Measurements from ENCODE around the gene MYBPC1.

The MYBPC1 gene

DNA sequence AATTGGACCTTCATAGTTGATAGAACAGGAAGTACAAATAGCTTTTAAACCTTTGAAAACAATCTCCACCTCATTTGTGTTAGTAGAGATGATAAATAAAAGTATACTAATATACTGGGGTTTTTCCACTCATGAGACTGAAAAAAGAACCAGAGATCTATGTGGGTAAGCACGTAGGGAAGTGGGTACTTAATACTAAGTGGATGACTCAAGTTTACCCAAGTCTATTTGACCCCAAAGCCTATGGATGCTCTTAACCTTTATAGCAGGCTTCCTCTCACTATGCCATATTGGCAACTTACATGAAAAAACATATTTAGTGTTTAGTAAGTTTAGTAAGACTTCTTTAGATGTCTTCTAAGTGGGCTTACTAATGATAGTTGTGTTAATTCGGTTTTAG, 53.4 kb downstream of the MYBPC1 start:
- H3K9me3 ChIP-seq (ENCODE audit: severe bottlenecking), result no peaks in the 10 kb centered on the region
- ATAC-seq (ENCODE audit: low read depth) (no peak), DNase-seq (ENCODE audit: low spot score) (no peak)
- H3K36me3 ChIP-seq (ENCODE audit: low read depth), result no peaks in the 10 kb centered on the region
- TF ChIP-seq, protein P1, sequence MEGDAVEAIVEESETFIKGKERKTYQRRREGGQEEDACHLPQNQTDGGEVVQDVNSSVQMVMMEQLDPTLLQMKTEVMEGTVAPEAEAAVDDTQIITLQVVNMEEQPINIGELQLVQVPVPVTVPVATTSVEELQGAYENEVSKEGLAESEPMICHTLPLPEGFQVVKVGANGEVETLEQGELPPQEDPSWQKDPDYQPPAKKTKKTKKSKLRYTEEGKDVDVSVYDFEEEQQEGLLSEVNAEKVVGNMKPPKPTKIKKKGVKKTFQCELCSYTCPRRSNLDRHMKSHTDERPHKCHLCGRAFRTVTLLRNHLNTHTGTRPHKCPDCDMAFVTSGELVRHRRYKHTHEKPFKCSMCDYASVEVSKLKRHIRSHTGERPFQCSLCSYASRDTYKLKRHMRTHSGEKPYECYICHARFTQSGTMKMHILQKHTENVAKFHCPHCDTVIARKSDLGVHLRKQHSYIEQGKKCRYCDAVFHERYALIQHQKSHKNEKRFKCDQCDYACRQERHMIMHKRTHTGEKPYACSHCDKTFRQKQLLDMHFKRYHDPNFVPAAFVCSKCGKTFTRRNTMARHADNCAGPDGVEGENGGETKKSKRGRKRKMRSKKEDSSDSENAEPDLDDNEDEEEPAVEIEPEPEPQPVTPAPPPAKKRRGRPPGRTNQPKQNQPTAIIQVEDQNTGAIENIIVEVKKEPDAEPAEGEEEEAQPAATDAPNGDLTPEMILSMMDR (IDR thresholded peaks at IDR 0.05; ENCODE audit: poor library complexity, severe bottlenecking), result no peak
- no peak overlapping the region for H3K27ac ChIP-seq (ENCODE audit: poor library complexity, severe bottlenecking)
- no peak overlapping the region for H3K4me3 ChIP-seq (ENCODE audit: severe bottlenecking)
- H3K27me3 ChIP-seq (ENCODE audit: insufficient read depth, poor library complexity, severe bottlenecking), result no peaks in the 10 kb centered on the region
- H3K4me1 ChIP-seq (ENCODE audit: insufficient read depth, poor library complexity, severe bottlenecking), result no peaks in the 10 kb centered on the region

DNA sequence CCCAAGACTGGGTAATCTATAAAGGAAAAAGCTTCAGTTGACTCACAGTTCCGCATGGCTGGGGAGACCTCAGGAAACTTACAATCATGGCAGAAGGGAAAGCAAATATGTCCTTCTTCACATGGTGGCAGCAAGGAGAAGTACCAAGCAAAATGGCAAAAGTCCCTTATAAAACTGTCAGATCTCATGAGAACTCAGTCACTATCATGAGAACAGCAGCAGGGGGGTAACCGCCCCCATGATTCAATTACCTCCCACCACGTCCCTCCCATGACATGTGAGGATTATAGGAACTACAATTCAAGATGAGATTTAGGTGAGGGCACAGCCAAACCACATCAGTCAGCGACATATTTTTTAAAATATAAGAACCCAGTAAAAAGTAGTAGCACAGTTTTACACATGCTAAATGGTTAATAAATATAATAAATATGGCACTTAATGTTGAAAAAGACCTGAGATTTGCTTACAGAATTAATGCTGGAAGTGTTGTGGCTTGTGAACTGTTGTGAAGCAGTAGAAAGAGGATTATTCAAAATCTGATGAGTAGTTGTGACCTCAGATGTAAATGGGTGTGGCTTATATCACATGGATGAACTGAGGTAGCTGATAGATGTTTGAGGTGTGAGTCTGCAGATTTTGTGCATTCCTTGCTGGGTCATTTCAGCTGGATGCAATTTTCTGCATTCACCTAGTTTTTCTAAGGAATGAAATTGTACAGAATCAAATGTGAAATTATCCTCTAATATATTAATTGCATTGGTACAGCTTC, 55.8 kb downstream of the MYBPC1 start:
- no peaks in the 10 kb centered on the region for H3K27me3 ChIP-seq (ENCODE audit: insufficient read depth, poor library complexity, severe bottlenecking)
- no peaks in the 10 kb centered on the region for H3K9me3 ChIP-seq (ENCODE audit: severe bottlenecking)
- H3K27ac ChIP-seq (ENCODE audit: poor library complexity, severe bottlenecking), result no peak overlapping the region
- ATAC-seq (ENCODE audit: low read depth) (no peak), DNase-seq (ENCODE audit: low spot score) (no peak)
- no peaks in the 10 kb centered on the region for H3K36me3 ChIP-seq (ENCODE audit: low read depth)
- no peaks in the 10 kb centered on the region for H3K4me1 ChIP-seq (ENCODE audit: insufficient read depth, poor library complexity, severe bottlenecking)
- TF ChIP-seq, protein P1 (IDR thresholded peaks at IDR 0.05; ENCODE audit: poor library complexity, severe bottlenecking), result no peak
- H3K4me3 ChIP-seq (ENCODE audit: severe bottlenecking), result no peak overlapping the region

DNA sequence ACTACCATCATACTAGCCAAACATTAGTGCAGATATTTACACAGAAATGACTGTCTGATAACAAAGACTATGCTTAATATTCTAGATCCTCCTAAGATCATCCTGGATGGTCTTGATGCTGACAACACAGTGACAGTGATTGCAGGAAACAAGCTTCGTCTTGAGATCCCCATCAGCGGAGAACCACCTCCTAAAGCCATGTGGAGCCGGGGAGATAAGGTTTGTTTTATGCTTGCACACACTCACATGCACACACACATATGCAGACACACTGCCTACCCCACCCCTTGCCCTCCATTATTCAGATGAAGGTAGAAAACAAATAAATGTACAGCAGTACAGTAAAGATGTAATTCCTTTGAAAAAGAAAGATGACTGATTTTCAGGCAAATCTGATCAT, 58.3 kb downstream of the MYBPC1 start:
- Histone ChIP-seq H3K27ac (ENCODE audit: poor library complexity, severe bottlenecking) (no peak overlapping the region), H3K4me3 (ENCODE audit: severe bottlenecking) (no peak overlapping the region), H3K27me3 (ENCODE audit: insufficient read depth, poor library complexity, severe bottlenecking) (no peaks in the 10 kb centered on the region), H3K36me3 (ENCODE audit: low read depth) (no peaks in the 10 kb centered on the region), H3K9me3 (ENCODE audit: severe bottlenecking) (no peaks in the 10 kb centered on the region), H3K4me1 (ENCODE audit: insufficient read depth, poor library complexity, severe bottlenecking) (no peaks in the 10 kb centered on the region)
- TF ChIP-seq, protein P1 (IDR thresholded peaks at IDR 0.05; ENCODE audit: poor library complexity, severe bottlenecking), result no peak
- ATAC-seq (ENCODE audit: low read depth), result no peak
- no peak for DNase-seq (ENCODE audit: low spot score)

DNA sequence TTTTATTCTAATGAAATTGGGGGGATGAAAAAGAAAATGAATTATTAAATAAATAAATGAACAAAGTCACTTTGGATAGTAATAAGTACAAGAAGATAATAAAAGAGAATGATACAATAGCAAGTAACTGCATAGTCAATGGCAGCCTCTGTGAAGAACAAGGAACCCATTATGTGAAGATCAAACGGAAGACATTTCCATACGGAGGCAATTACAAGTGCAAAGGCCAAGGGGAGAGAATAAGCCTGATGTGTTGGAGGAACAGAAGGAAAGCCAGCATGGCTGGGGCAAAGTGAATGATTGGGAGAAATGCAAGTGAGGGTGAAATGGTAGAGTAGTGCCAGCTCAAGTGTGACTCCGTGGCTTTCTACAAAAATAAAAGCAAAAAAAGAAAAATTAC, 58.7 kb downstream of the MYBPC1 start:
- DNase-seq (ENCODE audit: low spot score) (no peak), ATAC-seq (ENCODE audit: low read depth) (no peak)
- TF ChIP-seq, protein P1 (IDR thresholded peaks at IDR 0.05; ENCODE audit: poor library complexity, severe bottlenecking), result no peak
- no peak overlapping the region for H3K27ac ChIP-seq (ENCODE audit: poor library complexity, severe bottlenecking)
- H3K36me3 ChIP-seq (ENCODE audit: low read depth), result no peaks in the 10 kb centered on the region
- no peaks in the 10 kb centered on the region for H3K9me3 ChIP-seq (ENCODE audit: severe bottlenecking)
- no peaks in the 10 kb centered on the region for H3K27me3 ChIP-seq (ENCODE audit: insufficient read depth, poor library complexity, severe bottlenecking)
- no peaks in the 10 kb centered on the region for H3K4me1 ChIP-seq (ENCODE audit: insufficient read depth, poor library complexity, severe bottlenecking)
- H3K4me3 ChIP-seq (ENCODE audit: severe bottlenecking), result no peak overlapping the region

DNA sequence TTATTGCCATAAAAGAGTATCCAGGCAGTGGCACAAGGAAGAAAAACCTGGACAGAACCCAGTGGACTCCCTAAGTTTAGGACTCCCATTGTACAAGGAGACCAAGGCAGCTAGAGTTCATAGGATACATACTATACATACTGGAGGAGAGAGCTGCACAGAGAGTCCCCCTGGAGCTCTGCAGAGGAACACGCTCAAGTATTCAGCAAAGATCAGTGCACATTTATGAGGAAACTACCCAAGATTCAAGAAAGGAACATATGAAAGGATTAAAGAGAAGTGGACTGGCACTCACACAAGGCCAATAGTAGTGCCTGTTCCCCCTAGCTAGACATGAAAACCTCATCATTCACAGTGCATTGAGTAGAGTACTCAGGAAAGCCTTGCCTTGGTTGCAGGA, 59.7 kb downstream of the MYBPC1 start:
- Histone ChIP-seq H3K9me3 (ENCODE audit: severe bottlenecking) (no peaks in the 10 kb centered on the region), H3K27me3 (ENCODE audit: insufficient read depth, poor library complexity, severe bottlenecking) (no peaks in the 10 kb centered on the region), H3K4me1 (ENCODE audit: insufficient read depth, poor library complexity, severe bottlenecking) (no peaks in the 10 kb centered on the region), H3K36me3 (ENCODE audit: low read depth) (no peaks in the 10 kb centered on the region), H3K27ac (ENCODE audit: poor library complexity, severe bottlenecking) (no peak overlapping the region), H3K4me3 (ENCODE audit: severe bottlenecking) (no peak overlapping the region)
- DNase-seq (ENCODE audit: low spot score) (no peak), ATAC-seq (ENCODE audit: low read depth) (no peak)
- TF ChIP-seq, protein P1 (IDR thresholded peaks at IDR 0.05; ENCODE audit: poor library complexity, severe bottlenecking), result no peak

Measured in RWPE2 (cell line).